Colon (tissue), 2 donors: ENCODE measurements around the gene TFF3.

Experiments used
- FAIRE-seq: peaks from 2 replicates; lab custom pipeline; 2012; peaks lifted over from hg19 to GRCh38; lab: Jason Lieb, UNC
- donor health status: control.
- donor health status: control.

The TFF3 gene

DNA sequence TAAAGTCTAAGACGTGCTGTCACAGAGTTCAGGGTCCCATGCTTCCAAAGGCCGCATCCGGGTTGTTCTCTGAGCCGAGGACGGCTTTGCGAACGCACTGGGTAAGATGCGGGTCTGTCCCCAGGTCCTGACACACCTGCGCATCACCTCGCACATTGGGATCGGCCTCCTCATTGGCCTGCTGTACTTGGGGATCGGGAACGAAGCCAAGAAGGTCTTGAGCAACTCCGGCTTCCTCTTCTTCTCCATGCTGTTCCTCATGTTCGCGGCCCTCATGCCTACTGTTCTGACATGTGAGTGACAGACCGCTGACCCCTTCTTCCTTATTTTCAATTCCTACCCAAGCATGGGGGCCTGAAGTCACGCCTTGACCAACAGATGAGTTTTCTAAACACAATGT, 25.3 kb downstream of the TFF3 start:
- FAIRE-seq, result no peak

DNA sequence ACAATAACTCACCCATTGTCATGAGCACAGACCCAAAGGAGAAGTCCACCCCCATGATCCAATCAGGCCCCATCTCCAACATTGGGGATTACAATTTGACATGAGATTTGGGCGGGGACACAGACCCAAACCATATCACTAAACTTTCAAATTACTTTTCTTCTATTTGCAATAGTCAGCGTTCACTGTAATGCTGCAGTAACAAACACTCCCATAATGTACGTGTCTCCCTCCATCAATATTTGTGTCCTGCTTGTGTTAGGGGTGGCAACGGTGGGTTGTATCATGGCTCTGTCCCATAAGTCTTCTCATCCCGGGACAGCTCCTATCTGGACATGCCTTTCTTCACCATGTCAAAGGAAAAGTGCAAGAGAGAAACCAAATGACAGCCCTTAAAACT, 26.2 kb downstream of the TFF3 start:
- FAIRE-seq, result no peak

DNA sequence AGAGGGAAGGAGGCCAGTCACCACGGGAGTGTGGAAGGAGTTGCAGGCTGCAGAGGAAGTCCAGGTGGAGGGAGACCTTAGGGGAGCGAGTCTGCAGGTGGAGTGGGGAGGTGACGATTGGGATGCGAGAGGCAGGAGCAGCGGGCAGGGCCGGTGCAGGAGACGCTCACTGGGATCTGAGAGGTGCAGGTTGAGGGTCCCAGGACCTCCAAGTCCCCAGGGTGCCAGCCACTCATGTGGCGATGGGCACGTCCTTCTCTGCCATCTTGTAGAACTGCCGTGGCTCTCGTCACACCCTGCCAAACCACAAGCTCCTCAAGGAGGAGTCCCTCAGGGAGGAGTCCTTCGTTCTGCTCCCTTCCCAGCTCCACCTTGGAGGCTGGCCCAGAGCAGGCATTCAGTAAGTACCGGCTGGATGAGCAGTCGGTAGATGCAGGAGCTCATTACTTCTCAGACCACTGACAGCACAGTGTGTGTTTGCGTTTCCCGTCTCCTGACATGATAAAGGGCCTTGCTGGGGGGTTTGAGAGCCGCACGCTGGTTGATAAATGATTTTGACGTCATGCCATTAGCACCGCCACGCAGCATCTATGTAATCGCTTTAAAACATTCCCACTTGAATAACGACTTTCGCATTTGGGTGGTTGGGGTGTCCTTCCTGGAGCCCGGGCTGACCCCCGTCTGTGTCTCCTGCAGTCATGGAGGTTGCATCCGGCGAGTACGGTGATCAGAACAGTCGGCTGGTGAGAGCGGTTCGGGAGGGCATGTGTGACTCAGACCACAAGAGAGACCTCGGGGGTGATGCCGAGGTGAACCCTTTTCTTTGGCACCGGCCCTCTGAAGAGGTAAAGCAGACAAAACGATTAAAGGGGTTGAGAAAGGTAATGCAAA, 27.8 kb downstream of the TFF3 start:
- no peak for FAIRE-seq

DNA sequence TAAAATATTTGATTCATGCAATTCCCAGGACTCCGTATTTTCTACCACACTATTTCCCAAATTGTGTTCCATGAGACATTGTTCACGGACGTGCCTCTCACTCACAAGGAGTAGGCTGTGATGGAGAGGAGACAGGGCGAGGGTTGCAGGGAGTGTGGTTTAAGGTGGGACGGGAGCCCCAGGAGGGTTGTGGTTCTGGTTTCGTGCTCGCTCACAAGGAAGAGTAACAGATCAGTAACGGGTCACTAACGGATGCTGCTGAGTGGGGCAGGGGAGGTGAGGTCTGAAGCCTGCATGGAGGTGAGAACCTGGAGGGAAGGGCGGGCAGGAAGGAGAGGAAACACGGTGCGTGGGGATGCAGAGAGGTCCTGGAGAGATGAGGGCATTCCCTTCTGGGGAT, 28.8 kb downstream of the TFF3 start:
- no peak for FAIRE-seq

DNA sequence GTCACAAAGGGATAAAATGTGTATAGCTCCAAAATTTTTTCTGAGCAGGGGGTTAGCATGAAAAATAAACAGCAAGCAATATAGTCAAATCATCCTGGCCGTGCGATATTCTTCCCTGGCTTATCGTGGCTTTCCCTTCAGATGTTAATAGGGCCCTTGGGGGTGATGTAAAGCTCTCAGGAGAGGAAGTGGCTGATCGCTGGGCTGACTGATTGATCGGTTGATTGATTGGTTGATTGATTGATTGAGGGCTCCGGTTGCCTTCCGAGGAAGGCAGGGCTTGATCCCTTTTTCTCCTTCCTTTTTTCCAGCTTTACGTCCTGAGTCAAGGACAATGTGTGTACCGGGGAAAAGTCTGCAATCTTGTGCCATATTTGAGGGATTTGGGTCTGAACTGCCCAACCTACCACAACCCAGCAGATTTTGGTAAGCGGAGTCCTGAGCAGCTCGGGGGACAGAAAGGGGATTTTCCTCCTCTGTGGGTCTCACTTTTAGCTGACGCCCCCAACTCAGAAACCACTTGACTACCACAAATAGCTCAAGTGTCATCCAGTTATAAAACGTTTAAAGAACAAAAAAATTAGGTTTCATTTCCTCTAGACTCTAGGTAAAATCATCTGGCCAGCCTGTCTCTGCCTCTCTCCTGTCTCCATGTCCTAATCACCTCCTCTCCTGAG, 29.5 kb downstream of the TFF3 start:
- no peak for FAIRE-seq

DNA sequence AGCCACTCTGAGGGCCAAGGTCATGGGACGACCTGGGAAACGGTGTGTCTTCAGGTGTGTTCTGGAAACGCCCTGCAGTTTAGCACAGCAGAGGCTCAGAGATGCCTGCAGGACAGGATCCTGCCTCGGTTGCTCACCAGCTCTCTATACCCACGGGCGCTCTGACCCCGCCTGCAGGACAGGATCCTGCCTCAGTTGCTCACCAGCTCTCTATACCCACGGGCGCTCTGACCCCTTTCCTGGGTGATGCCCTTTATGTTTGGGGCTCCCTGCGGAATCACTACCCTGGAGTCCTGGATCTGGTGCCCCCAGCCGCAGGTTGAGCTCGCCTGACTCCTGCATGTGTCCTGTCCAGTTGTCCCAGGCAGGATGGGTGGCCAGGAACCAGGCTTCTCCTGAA, 32.5 kb downstream of the TFF3 start:
- FAIRE-seq, result no peak

DNA sequence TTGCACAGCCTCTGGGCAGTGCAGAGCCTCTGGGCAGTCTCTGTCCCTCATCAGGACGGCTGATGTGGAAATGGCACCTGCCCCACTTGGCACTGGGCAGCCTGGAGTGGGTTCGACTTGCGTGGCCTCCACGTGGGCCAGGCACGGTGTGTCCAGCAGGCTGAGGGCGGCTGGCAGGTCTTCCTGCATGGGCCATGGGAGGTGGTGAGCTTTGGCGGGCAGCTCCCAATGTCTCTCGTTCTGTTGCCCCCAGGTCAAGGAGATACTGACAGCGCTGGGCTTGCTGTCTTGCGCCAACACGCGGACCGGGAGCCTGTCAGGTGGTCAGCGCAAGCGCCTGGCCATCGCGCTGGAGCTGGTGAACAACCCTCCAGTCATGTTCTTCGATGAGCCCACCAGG, 33.2 kb downstream of the TFF3 start:
- no peak for FAIRE-seq

DNA sequence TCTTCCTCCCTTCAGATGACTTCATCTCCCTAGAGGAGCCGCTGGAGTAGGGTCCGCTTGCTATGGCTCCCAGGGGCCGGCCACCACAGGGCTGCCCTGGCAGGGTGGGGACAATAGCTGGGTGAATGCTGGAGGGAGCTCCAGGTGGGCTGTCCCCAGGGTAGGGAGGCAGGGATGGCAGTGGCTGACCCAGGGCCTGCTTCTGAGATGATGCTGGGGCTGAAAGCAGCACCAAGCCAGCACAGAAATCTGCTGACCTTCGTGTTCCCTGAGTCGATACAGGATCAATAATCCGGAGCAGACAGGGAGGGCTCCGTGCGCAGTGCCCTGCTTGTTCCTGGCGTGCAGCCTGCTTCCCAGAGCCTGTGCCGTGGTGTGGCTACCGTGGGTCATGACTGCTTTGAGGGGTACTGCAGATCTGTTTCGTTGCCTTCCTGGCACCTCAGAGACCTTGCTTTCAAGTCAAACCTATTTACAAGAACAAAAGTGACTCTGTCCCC, 34.0 kb downstream of the TFF3 start:
- no peak for FAIRE-seq

DNA sequence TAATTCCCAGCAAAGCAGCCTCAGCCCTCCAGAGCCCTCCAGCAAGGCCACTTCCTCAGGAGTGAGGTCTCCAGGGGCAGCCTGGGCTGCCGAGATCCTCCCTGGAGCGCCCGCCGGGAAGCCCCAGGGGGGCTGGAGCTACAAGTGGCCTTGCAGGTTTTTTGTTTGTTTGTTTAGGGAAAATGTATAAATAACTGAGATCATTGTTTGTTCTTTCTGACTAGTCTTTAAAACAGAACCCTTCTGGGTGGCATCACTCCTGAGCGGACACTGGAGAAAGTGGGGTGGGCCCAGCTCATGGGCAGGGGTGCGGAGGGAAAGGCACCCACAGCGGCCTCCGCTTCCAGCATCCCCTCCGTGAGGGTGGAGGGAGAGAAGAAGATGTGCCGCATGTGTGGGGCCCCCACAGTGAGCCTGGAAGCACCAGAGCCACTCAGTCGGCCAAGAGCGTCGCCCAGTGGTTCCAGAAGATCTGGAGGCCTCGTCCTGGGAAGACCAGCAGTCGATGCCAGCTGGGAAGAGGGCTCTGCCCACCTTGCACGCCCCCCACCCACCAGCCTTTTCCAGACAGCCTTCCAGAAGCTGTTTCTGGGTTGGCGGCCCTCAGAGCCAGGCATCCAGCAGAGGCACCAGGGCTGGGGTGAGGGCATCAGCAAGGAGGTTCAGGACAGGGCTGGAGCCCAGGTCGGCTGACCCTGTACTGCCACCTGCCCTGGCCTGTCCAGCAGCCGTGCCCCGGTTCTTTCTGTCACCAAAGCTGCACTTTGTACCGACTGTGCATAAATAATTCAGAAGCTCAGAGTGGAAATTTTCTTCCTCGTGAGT, 34.6 kb downstream of the TFF3 start:
- FAIRE-seq, result no peak

DNA sequence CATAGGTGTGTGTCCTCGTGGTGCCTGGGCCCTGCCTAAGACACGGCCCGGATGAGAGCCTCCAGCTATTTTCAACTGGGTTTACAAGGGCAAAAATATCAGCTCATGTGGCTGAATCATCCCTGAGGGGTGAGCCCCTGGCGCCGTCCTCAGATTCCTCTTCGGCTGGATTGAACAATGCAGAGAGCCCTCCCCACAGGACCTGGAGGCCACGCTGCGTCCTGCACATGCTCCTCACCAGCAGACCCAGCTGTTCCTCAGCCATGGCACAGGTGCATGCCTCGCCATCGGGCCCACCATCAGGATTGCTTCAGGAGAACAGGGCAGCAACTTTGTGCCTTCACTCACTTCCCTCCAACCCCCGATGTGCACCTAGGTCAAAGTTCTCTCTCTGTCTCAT, 35.3 kb downstream of the TFF3 start:
- FAIRE-seq, result no peak

DNA sequence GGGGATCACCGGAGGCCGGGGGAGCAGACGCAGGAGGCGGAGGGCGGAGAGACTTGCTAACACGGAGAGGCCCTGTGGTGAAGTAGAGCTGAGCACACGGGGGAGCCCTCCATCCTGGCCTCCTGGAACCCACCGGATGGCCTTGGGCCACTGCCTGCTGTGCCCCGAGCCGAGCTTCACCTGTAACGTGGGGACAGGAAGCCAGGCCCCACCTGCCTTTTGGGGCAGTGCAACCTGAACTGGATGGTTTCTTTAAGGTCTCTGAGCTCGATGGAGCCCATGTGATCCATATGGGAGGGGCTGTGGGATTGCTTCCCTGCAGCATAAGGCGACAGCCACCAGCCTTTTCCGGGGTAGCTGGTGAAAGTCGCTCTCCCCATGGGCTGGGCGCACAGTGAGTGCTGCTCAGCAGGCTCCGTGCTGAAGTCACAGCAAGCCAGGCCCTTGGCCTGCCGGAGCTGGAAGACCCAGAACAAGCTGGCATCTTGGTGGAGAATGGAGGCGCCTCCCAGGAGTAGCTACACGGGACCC, 35.8 kb downstream of the TFF3 start:
- FAIRE-seq, result no peak

DNA sequence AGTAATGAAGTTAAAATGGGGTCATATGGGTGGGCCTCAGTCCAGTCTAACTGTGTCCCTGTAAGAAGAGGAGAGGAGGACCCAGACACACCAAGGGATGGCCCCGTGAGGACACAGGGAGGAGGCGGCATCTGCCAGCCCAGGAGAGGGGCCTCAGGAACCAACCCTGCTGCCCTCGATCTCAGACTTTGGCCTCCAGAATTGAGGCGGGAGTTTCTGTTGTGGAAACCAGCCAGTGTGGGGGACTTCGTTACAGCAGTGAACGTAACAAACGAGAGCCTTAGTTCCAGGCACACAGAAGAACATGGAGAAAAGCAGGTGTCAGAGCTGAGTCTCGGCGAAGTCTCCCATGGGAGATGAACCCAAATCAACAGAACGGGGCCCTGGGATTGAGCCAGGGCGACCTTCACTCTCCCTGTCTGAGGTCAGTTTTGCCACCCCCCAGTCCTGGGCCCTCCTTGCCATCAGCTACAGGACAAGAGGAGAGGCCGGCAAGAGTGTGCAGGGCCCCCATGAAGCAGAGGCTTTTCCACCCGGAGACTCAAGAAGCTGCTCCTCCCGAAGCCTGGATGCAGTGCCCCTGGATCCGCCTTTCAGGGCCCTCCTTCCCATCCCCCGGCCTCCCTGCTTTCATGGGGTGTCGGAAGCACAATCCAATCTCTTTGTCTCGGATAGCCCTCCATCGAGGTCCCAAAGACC, 36.6 kb downstream of the TFF3 start:
- FAIRE-seq, result no peak

DNA sequence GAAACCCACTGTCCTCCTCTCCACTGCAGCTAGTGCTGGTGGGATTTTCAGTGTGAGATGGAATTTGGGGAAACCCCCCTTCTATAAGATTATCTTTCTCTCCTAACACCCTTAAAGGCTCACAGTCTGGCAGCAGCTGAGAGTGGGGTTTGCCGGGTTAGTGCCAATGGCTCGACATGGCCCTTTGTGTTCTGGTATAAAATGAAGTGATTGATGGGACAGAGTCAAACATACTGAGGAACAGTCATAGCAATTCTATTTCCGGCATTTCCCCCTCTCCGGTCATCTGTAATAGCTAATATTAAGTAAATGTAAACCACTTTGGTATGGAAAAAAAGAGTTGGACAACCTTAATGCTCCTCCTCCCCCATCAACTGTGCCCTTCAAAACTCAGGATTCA, 37.6 kb downstream of the TFF3 start:
- no peak for FAIRE-seq

DNA sequence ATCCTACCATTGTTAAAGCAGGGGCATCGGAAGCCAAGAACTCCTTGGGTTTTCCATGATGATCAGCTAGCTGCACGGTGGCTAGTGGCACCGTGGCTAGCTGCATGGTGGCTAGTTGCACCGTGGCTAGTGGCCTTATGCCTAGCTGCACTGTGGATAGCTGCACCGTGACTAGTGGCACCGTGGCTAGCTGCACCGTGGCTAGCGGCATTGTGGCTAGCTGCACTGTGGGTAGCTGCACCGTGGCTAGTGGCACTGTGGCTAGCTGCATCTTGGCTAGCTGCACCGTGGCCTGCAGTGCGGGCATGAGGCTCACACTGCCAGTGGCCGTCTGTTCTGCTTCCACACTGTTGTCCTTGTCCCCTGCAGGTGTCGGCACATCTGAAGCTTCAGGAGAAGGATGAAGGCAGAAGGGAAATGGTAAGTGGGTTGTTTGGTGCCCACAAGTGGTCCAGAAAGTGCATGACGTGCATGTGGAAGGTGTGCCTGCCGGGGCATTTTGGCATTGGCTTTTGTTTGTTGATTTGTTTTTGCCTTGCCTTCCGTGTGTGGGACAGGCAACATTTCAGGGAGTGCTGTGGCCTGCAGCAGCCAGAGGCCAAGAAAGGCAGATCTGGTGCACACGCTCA, 38.6 kb downstream of the TFF3 start:
- FAIRE-seq, result no peak

DNA sequence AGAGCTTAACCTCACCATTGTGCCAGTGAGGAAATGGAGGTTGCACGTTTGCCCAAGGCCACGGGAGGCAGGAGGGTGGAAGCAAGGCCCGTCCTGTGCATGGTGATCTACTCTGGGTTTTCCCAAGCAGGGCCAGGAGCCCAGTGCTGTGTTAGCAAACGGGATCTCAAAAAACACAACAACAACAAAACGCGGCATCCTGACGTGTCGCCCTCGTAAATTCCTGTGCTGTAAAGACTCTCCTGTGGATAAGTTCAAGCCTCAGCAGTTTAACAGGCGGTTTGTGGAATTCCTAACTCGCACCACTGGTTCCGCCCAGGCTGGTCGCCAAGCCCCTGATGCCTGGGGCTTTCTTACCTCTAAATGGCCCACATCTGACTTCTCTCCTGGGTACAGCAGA, 39.1 kb downstream of the TFF3 start:
- FAIRE-seq, result no peak

DNA sequence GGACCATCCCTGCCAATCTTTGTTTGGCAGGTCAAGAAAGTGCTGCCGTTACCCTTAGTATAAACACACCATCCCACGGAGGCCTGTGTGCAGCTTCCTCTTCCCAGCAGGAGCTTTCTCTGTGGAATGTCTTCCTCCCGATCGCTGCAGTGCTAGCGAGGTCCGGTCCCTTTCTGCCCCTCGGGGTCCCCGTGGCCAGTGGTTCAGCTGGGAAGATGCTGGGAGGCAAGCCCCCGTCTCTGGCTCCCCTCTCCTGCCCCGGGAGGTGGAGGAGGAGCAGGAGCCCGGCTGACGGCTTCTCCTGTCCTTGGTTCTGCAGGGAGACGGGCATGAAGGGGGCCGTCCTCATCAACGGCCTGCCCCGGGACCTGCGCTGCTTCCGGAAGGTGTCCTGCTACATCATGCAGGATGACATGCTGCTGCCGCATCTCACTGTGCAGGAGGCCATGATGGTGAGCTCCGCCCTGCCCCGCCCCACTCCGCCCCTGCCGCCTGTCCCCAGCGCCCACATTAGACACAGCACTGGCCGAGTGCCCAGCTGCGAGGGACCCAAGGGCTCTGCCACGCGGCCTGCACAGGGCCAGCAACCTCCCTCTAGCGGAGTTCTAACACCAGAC, 42.1 kb downstream of the TFF3 start:
- FAIRE-seq, result no peak

DNA sequence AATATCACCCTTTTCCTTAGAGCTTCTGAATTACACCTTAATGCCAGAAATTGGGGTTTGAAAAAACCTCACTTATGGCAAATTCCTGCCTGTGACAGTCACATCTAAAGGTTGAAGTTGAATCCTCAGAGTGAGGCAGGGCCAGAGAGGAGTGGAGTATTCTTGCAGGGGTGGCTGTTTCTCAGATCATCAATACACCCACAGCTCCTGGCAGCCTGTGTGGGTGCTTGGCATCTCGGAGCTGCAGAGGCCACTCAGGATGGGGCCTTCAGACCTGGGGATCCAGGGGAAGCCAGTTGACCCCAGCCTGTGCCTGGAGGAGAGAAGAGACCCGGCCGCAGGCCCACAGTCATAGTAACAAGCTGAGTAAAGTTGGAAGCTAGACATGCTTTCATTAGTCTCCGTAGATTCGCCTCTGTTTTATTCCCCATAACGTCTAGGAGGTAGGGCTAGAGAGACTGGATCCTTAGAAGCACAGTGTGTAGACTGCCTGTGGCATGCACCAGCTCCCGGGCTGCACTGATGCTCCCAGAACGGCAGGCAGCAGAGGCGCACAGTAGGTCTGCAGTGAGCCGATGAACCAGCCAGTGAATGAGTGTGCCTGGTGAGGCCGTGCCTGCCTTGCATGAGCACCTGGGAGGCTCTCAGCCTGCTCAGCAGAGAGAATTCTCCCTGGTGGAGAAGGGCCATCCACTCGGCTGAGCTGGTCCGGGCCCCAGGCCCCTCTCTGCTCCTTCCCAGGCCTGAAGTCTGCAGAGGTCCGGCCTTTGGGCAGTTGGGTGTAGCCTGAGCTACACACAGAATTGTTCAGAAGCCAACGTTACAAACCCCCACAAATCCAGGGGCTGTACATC, 42.9 kb downstream of the TFF3 start:
- FAIRE-seq, result no peak

DNA sequence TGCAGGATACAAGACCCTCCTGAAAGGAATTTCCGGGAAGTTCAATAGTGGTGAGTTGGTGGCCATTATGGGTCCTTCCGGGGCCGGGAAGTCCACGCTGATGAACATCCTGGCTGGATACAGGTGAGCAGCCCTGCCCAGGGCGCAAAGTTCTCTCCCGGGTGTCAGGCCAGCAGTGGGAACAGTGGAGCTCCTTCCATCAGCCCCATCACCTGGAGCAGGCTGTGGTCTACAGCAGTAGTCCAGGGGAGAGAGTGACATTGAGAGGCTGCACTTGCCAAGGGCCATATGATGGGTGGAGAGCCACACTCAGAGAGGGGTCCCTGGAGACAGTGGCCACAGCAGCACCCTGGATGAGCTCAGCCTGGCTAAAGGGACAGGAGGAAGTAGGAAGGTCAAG, 44.1 kb downstream of the TFF3 start:
- FAIRE-seq, result no peak

DNA sequence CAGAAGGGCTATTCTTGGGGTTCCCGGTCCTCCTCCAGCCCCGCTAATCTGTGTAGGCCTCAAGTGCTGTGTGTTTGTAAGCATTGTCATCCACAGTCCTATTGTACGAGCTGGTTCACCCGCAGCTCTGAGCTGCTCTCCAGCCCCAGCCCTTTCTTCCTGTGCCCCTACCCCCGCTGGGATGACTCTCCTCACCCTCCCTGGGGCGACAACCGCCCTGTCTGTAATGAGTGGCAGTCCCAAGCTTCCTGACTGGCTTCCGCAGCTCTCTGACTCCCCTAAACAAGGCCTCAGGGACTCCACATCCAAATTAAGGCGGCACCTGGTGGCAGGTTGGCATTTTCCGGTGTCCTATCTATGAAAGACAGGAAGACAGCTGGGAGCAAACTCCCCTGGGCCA, 45.8 kb downstream of the TFF3 start:
- FAIRE-seq, result no peak

DNA sequence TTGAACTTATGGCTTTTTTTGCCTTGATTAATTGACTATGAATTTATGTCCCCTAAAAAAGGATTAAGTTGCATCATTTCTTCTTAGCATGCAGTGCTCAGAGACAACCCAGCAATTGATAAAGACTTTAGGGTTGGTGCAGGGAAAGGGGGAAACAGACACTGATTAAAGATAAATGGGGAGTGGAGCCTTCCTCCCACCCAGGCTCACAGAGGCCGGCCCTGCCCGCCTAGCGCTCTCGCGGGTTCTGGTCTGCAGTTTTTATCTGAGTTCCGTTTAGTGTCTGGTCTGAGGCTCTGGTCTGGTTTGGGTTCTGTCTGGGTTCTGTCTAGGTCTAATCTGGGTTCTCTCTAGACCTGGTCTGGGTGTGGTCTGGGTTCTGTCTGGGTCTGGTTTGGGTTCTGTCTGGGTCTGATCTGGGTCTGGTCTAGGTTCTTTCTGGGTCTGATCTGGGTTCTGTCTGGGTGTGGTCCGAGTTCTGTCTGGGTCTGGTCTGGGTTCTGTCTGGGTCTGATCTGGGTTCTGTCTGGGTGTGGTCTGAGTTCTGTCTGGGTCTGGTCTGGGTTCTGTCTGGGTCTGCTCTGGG, 48.1 kb downstream of the TFF3 start:
- FAIRE-seq, result no peak
